Liver (tissue), 9 donors: ENCODE measurements around the gene C15orf62. TPM values are rescaled to one million over a fixed set of nuclear protein-coding genes. Genes with fewer than 3 reads are reported as not detected.

Experiments
- DNase-seq: peaks from one replicate; pipeline ENCODE4 v3.0.0-alpha.2; 2017; ENCODE audit warnings: low spot score
- H3K27ac ChIP-seq, 2 donors: one replicate each; pipeline ENCODE4 v1.7.0; 2013; ENCODE audit warnings: inconsistent platforms in 2 of 2, low read length in 2 of 2, control low read depth in 1 of 2, low read depth in 1 of 2, mild to moderate bottlenecking in 1 of 2
- H3K27me3 ChIP-seq, 4 donors: one replicate each; pipeline versions ENCODE4 v1.6.1 to v1.7.0; 2013; ENCODE audit warnings: low read length in 3 of 4, inconsistent platforms in 1 of 4, mild to moderate bottlenecking in 1 of 4, moderate library complexity in 1 of 4; ENCODE audit not compliant: control insufficient read depth in 4 of 4, insufficient read depth in 4 of 4
- H3K36me3 ChIP-seq, 4 donors: one replicate each; pipeline versions ENCODE4 v1.6.1 to v1.7.0; 2013; ENCODE audit warnings: low read length in 3 of 4, mild to moderate bottlenecking in 3 of 4, low read depth in 1 of 4, moderate library complexity in 1 of 4; ENCODE audit not compliant: control insufficient read depth in 4 of 4, insufficient read depth in 3 of 4
- H3K4me1 ChIP-seq, 4 donors: one replicate each; pipeline versions ENCODE4 v1.6.1 to v1.7.0; 2013; ENCODE audit warnings: low read length in 3 of 4, mild to moderate bottlenecking in 3 of 4, moderate library complexity in 1 of 4; ENCODE audit not compliant: control insufficient read depth in 4 of 4, insufficient read depth in 4 of 4
- H3K4me3 ChIP-seq, 3 donors: one replicate each; pipeline versions ENCODE4 v1.6.1 to v1.7.0; 2013; ENCODE audit warnings: low read length in 3 of 3, control low read depth in 1 of 3, low read depth in 1 of 3, mild to moderate bottlenecking in 1 of 3
- H3K9ac ChIP-seq, 2 donors: one replicate each; pipeline ENCODE4 v1.7.0; 2013; ENCODE audit warnings: low read length in 2 of 2, mild to moderate bottlenecking in 2 of 2, moderate library complexity in 2 of 2, control low read depth in 1 of 2, low read depth in 1 of 2
- H3K9me3 ChIP-seq, 4 donors: one replicate each; pipeline versions ENCODE4 v1.6.1 to v1.7.0; 2013; ENCODE audit warnings: low read length in 3 of 4; ENCODE audit not compliant: control insufficient read depth in 4 of 4
- ATF3 ChIP-seq: IDR thresholded peaks from 2 replicates; pipeline ENCODE4 v1.6.1; 2016; ENCODE audit warnings: antibody characterized with exemption
- CTCF ChIP-seq: fragments of 150-350 bp; IDR thresholded peaks from 2 replicates; pipeline ENCODE4 v1.5.1; 2017; ENCODE audit warnings: improper control_type of control experiment, low read depth, low read length; ENCODE audit not compliant: missing input control
- EGR1 ChIP-seq, 2 donors: IDR thresholded peaks; 2 replicates each; pipeline ENCODE4 v1.6.1; 2016 to 2018; ENCODE audit warnings: antibody characterized with exemption in 2 of 2, low read depth in 2 of 2
- FOXA1 ChIP-seq: IDR thresholded peaks from 2 replicates; pipeline ENCODE4 v1.6.1; 2016; ENCODE audit warnings: antibody characterized with exemption
- FOXA2 ChIP-seq: IDR thresholded peaks from 2 replicates; pipeline ENCODE4 v1.6.1; 2016; ENCODE audit warnings: antibody characterized with exemption
- GABPA ChIP-seq, 2 donors: IDR thresholded peaks in 1 of 2; conservative IDR thresholded peaks in 1 of 2; 2 replicates each; pipeline ENCODE4 v1.6.1; 2016; ENCODE audit warnings: antibody characterized with exemption in 2 of 2, mild to moderate bottlenecking in 1 of 2, moderate library complexity in 1 of 2
- HNF4A ChIP-seq, 2 donors: conservative IDR thresholded peaks; 2 replicates each; pipeline ENCODE4 v1.6.1; 2016; ENCODE audit warnings: antibody characterized with exemption in 2 of 2, mild to moderate bottlenecking in 2 of 2
- HNF4G ChIP-seq: IDR thresholded peaks from 2 replicates; pipeline ENCODE4 v1.6.1; 2016; ENCODE audit warnings: antibody characterized with exemption
- JUND ChIP-seq, 2 donors: IDR thresholded peaks; 2 replicates each; pipeline ENCODE4 v1.6.1; 2016; ENCODE audit warnings: antibody characterized with exemption in 2 of 2
- MAX ChIP-seq: IDR thresholded peaks from 2 replicates; pipeline ENCODE4 v1.6.1; 2016; ENCODE audit warnings: antibody characterized with exemption
- NR2F2 ChIP-seq: IDR thresholded peaks from 2 replicates; pipeline ENCODE4 v1.6.1; 2016; ENCODE audit warnings: antibody characterized with exemption
- RAD21 ChIP-seq, 2 donors: IDR thresholded peaks; 2 replicates each; pipeline ENCODE4 v1.6.1; 2016; ENCODE audit warnings: antibody characterized with exemption in 2 of 2, mild to moderate bottlenecking in 2 of 2
- REST ChIP-seq: IDR thresholded peaks from 2 replicates; pipeline ENCODE4 v1.6.1; 2016; ENCODE audit warnings: antibody characterized with exemption, mild to moderate bottlenecking
- RXRA ChIP-seq, 2 donors: IDR thresholded peaks; 2 replicates each; pipeline ENCODE4 v1.6.1; 2017 to 2018; ENCODE audit warnings: antibody characterized with exemption in 2 of 2, mild to moderate bottlenecking in 1 of 2
- SP1 ChIP-seq: IDR thresholded peaks from 2 replicates; pipeline ENCODE4 v1.6.1; 2018; ENCODE audit warnings: antibody characterized with exemption, mild to moderate bottlenecking
- TAF1 ChIP-seq: conservative IDR thresholded peaks from 2 replicates; pipeline ENCODE4 v1.6.1; 2016; ENCODE audit warnings: antibody characterized with exemption, mild to moderate bottlenecking
- YY1 ChIP-seq: IDR thresholded peaks from 2 replicates; pipeline ENCODE4 v1.6.1; 2016; ENCODE audit warnings: antibody characterized with exemption, mild to moderate bottlenecking
- ZBTB33 ChIP-seq: IDR thresholded peaks from 2 replicates; pipeline ENCODE4 v1.6.1; 2016; ENCODE audit warnings: antibody characterized with exemption
- WGBS: extraction: QIAGEN DNeasy Blood & Tissue Kit; methylation state at CpG from one replicate; pipeline ENCODE4 v1.1.7; 2013; 5-methylcytosine and 5-hydroxymethylcytosine counted together
- polyA plus RNA-seq, 2 donors: library from polyadenylated mRNA; stranded (reverse) in 1 of 2; unstranded in 1 of 2; fragments of 200-250 nt in 1 of 2; fragments of >200 nt in 1 of 2; fragmentation: Nextera tagmentation in 1 of 2; extraction: Ambion mirVana in 1 of 2; gene quantifications; one replicate each; pipeline versions ENCODE4 v1.2.1 to v1.2.3, GENCODE V29; 2013 to 2015
- total RNA-seq, 2 donors: library from RNA; depleted of rRNA; stranded (reverse); fragments of >200 nt; gene quantifications; one replicate each; pipeline ENCODE4 v1.2.3, GENCODE V29; 2014
- donor health status: healthy.
- donor health status: healthy.
- donor health status: healthy.
- donor health status: healthy.
- donor health status: healthy.

C15orf62 gene
- total and polyA plus RNA-seq, 4 donors, result 0.19 to 0.92 (median 0.59) TPM

GRCh38 chr15:40775740-40776536, 6.2 kb downstream of the C15orf62 start:
- H3K4me3 ChIP-seq, result peak overlapping the region in 2 of 3 donors; percentile 1 to 2
- H3K4me1 ChIP-seq, result peaks cover 3 to 34% (median 27%) of the 10 kb centered on the region in 4 donors
- H3K9ac ChIP-seq, result no peak overlapping the region
- peak overlapping the region; percentile 71 to 83 for H3K27ac ChIP-seq
- H3K27me3 ChIP-seq, result no peaks in the 10 kb centered on the region
- no peaks in the 10 kb centered on the region for H3K9me3 ChIP-seq
- WGBS, result 69% methylated on average over 14 of the region's 14 CpGs
- H3K36me3 ChIP-seq, result peaks cover 4 to 33% (median 22%) of the 10 kb centered on the region in 4 donors
- TF ChIP-seq SP1 (peak; percentile 11), TAF1 (no peak), REST (peak; percentile 63), HNF4G (no peak), RXRA (IDR thresholded peaks at IDR 0.05) (peak in 1 of 2 donors; percentile 12)
- DNase-seq, result no peak

- WGBS, result 41% methylated on average over 11 of the region's 11 CpGs
- TF ChIP-seq TAF1 (no peak), YY1 (peak; percentile 39), NR2F2 (no peak), RXRA (IDR thresholded peaks at IDR 0.05) (peak in 1 of 2 donors; percentile 48), ATF3 (no peak), FOXA1 (peak; percentile 24), HNF4G (no peak), JUND (IDR thresholded peaks at IDR 0.05) (no peak), FOXA2 (no peak), EGR1 (IDR thresholded peaks at IDR 0.05; ENCODE audit: low read depth in 2 of 2) (no peak), RAD21 (IDR thresholded peaks at IDR 0.05) (peak; percentile 25 to 29), HNF4A (conservative IDR thresholded peaks at IDR 0.05) (peak in 1 of 2 donors; percentile 29), CTCF (no peak), MAX (peak; percentile 80), ZBTB33 (no peak), SP1 (peak; percentile 12), REST (peak; percentile 13), GABPA (IDR thresholded peaks at IDR 0.05 in 1 of 2, conservative IDR thresholded peaks at IDR 0.05 in 1 of 2) (peak in 1 of 2 donors; percentile 8)
- H3K9ac ChIP-seq, result no peak overlapping the region
- no peaks in the 10 kb centered on the region for H3K9me3 ChIP-seq
- H3K27me3 ChIP-seq, result no peaks in the 10 kb centered on the region
- peaks cover 4 to 33% (median 22%) of the 10 kb centered on the region in 4 donors for H3K36me3 ChIP-seq
- H3K4me1 ChIP-seq, result peaks cover 2 to 28% (median 22%) of the 10 kb centered on the region in 4 donors
- H3K4me3 ChIP-seq, result peak overlapping the region in 2 of 3 donors; percentile 1 to 2
- H3K27ac ChIP-seq, result peak overlapping the region; percentile 71 to 83
- DNase-seq, result no peak
These were observed 6.9 kb downstream of the C15orf62 start for GRCh38 chr15:40776537-40777141.
